A549 (cell line): ENCODE measurements around the gene RERE. TPM values are rescaled to one million over a fixed set of nuclear protein-coding genes. Genes with fewer than 3 reads are reported as not detected.

Experiments used
- ATAC-seq, 2 experiments: fragments of 200-7000 bp in 1 of 2; fragments of >200 bp in 1 of 2; cut with Nextera tagmentation in 1 of 2; cut with Tn5 transposase in 1 of 2; 3 replicates each; pipeline versions ENCODE4 v1.8.0 to v1.9.1; 2018 to 2020; ENCODE audit warnings: mild to moderate bottlenecking in 1 of 2, moderate library complexity in 1 of 2
- CTCF ChIA-PET: fragments of 300-600 bp; sonication (Branson Sonifier 250); formaldehyde crosslinking; extraction: SDS; loops from one replicate; lab custom pipeline; 2021; ENCODE audit warnings: antibody characterized with exemption, inconsistent platforms; lab: Yijun Ruan, JAX
- POLR2A ChIA-PET: fragments of 350-600 bp; formaldehyde crosslinking; extraction: SDS; loops from one replicate; lab custom pipeline; 2021; ENCODE audit warnings: antibody characterized with exemption, inconsistent platforms; lab: Yijun Ruan, JAX
- DNase-seq, 2 experiments: peaks; one replicate each; pipeline versions ENCODE4 v3.0.0 to v3.0.0-alpha.2; 2011 to 2016; ENCODE audit warnings: low read depth in 1 of 2, low spot score in 1 of 2
- FAIRE-seq: peaks from 2 replicates; lab custom pipeline; 2011; peaks lifted over from hg19 to GRCh38; lab: Jason Lieb, UNC
- H3K27ac ChIP-seq, 2 experiments: fragments of >200 bp; sonication (Bioruptor Twin); formaldehyde crosslinking; 3 replicates each; pipeline ENCODE4 v1.5.1; 2016 to 2017
- H3K4me1 ChIP-seq: fragments of >200 bp; sonication (Bioruptor Twin); formaldehyde crosslinking; 3 replicates; pipeline ENCODE4 v1.6.1; 2016
- H3K4me2 ChIP-seq: fragments of >200 bp; sonication (Bioruptor Twin); formaldehyde crosslinking; 3 replicates; pipeline ENCODE4 v1.6.1; 2016
- H3K4me3 ChIP-seq: fragments of >200 bp; sonication (Bioruptor Twin); formaldehyde crosslinking; 3 replicates; pipeline ENCODE4 v1.5.1; 2016
- H3K9me3 ChIP-seq: fragments of >200 bp; sonication (Bioruptor Twin); formaldehyde crosslinking; 3 replicates; pipeline ENCODE4 v1.6.1; 2016
- BHLHE40 ChIP-seq: IDR thresholded peaks from 2 replicates; pipeline ENCODE4 v1.6.1; 2012; ENCODE audit warnings: low read depth, low read length, inconsistent platforms
- CBX8 ChIP-seq: fragments of 200-600 bp; sonication (generic); IDR thresholded peaks from 2 replicates; pipeline ENCODE4 v1.6.1; 2016
- CHD2 ChIP-seq: fragments of 150-350 bp; IDR thresholded peaks from 2 replicates; pipeline ENCODE4 v1.6.1; 2014; ENCODE audit warnings: low read length; ENCODE audit not compliant: partially characterized antibody
- CTCF ChIP-seq: fragments of >200 bp; sonication (Bioruptor Twin); formaldehyde crosslinking; IDR thresholded peaks from 3 replicates; pipeline ENCODE4 v1.5.1; 2016
- EHMT2 ChIP-seq: fragments of 200-600 bp; sonication (generic); IDR thresholded peaks from 2 replicates; pipeline ENCODE4 v1.6.1; 2016; ENCODE audit warnings: antibody characterized with exemption, low read depth, mild to moderate bottlenecking, moderate library complexity
- ELK1 ChIP-seq: fragments of 150-350 bp; IDR thresholded peaks from 2 replicates; pipeline ENCODE4 v1.6.1; 2014; ENCODE audit warnings: low read depth, mild to moderate bottlenecking, low read length
- ESRRA ChIP-seq: fragments of 150-350 bp; IDR thresholded peaks from 2 replicates; pipeline ENCODE4 v1.6.1; 2014; ENCODE audit warnings: mild to moderate bottlenecking, low read length, borderline replicate concordance
- FOXS1 ChIP-seq: fragments of 250-450 bp; sonication (Bioruptor Pico); IDR thresholded peaks from 2 replicates; pipeline ENCODE4 v1.5.0; 2020; ENCODE audit warnings: mild to moderate bottlenecking, moderate library complexity
- HDAC2 ChIP-seq: fragments of 200-600 bp; sonication (generic); IDR thresholded peaks from 2 replicates; pipeline ENCODE4 v1.6.1; 2016
- HES2 ChIP-seq: fragments of >200 bp; sonication (Bioruptor Twin); formaldehyde crosslinking; IDR thresholded peaks from 2 replicates; pipeline ENCODE4 v1.6.1; 2016
- HMGXB4 ChIP-seq: fragments of 250-450 bp; sonication (Bioruptor Pico); IDR thresholded peaks from 2 replicates; pipeline ENCODE4 v1.5.0; 2021; ENCODE audit warnings: mild to moderate bottlenecking, moderate library complexity, borderline replicate concordance
- HOXB5 ChIP-seq: fragments of 250-450 bp; sonication (Bioruptor Pico); IDR thresholded peaks from 2 replicates; pipeline ENCODE4 v1.5.0; 2020; ENCODE audit warnings: mild to moderate bottlenecking, moderate library complexity
- JUN ChIP-seq, 2 experiments: fragments of >200 bp; sonication (Bioruptor Twin); formaldehyde crosslinking; IDR thresholded peaks; 2 replicates in 1 of 2; 3 replicates in 1 of 2; pipeline ENCODE4 v1.6.1; 2016 to 2017
- MAZ ChIP-seq: fragments of 150-350 bp; IDR thresholded peaks from 2 replicates; pipeline ENCODE4 v1.6.1; 2014; ENCODE audit warnings: antibody characterized with exemption, low read depth, low read length, borderline replicate concordance
- MYC ChIP-seq: IDR thresholded peaks from 2 replicates; pipeline ENCODE4 v1.6.1; 2012; ENCODE audit warnings: mild to moderate bottlenecking, inconsistent platforms, low read length, improper control_type of control experiment, borderline replicate concordance
- NR3C1 ChIP-seq: fragments of >200 bp; sonication (Bioruptor Twin); formaldehyde crosslinking; IDR thresholded peaks from 3 replicates; pipeline ENCODE4 v1.6.1; 2017
- POLR2A ChIP-seq: IDR thresholded peaks from 2 replicates; pipeline ENCODE4 v1.6.1; 2012; ENCODE audit warnings: mild to moderate bottlenecking, low read length
- POLR2AphosphoS2 ChIP-seq: conservative IDR thresholded peaks from 2 replicates; pipeline ENCODE4 v1.6.1; 2012; ENCODE audit warnings: low read length, improper control_type of control experiment, inconsistent platforms
- RAD21 ChIP-seq, 2 experiments: fragments of >200 bp in 1 of 2; sonication (Bioruptor Twin) in 1 of 2; formaldehyde crosslinking in 1 of 2; IDR thresholded peaks in 1 of 2; conservative IDR thresholded peaks in 1 of 2; 2 replicates in 1 of 2; 3 replicates in 1 of 2; pipeline ENCODE4 v1.6.1; 2012 to 2018; ENCODE audit warnings: inconsistent platforms in 1 of 2
- RCOR1 ChIP-seq: fragments of 150-350 bp; IDR thresholded peaks from 2 replicates; pipeline ENCODE4 v1.6.1; 2014; ENCODE audit warnings: antibody characterized with exemption, low read length, low read depth
- RFX5 ChIP-seq: fragments of 450-650 bp; IDR thresholded peaks from 2 replicates; pipeline ENCODE4 v1.7.1; 2014; ENCODE audit warnings: antibody characterized with exemption, mild to moderate bottlenecking, moderate library complexity
- RNF2 ChIP-seq: fragments of 200-600 bp; sonication (generic); IDR thresholded peaks from 2 replicates; pipeline ENCODE4 v1.6.1; 2016; ENCODE audit warnings: low read depth, mild to moderate bottlenecking, antibody characterized with exemption, moderate library complexity, borderline replicate concordance
- TFCP2L1 ChIP-seq: fragments of 250-450 bp; sonication (Bioruptor Pico); IDR thresholded peaks from 2 replicates; pipeline ENCODE4 v1.5.0; 2021; ENCODE audit warnings: mild to moderate bottlenecking
- TP53 ChIP-seq: fragments of 250-450 bp; sonication (Bioruptor Pico); IDR thresholded peaks from 2 replicates; pipeline ENCODE4 v1.5.0; 2021; ENCODE audit warnings: mild to moderate bottlenecking, moderate library complexity
- ZFP36 ChIP-seq: fragments of 450-650 bp; IDR thresholded peaks from 2 replicates; pipeline ENCODE4 v1.6.1; 2014; ENCODE audit warnings: borderline replicate concordance; ENCODE audit not compliant: partially characterized antibody
- WGBS: methylation state at CpG from one replicate; pipeline ENCODE4 v1.1.6; 2017; ENCODE audit errors: missing lambda C conversion rate; 5-methylcytosine and 5-hydroxymethylcytosine counted together
- polyA plus RNA-seq, 4 experiments: library from polyadenylated mRNA; depleted of rRNA in 3 of 4; stranded (reverse); fragments of >200 nt; fragmentation: RNase III in 1 of 4; extraction: RNeasy Plus Mini Kit Qiagen cat#74134 plus additional on column Dnase treatment in 1 of 4; gene quantifications; 2 replicates in 3 of 4; 3 replicates in 1 of 4; pipeline ENCODE4 v1.2.3, GENCODE V29; 2011 to 2017

Gene RERE
- polyA plus RNA-seq, 2 of the 4 experiments (the other 2 are of a cell fraction), result 12.6 to 28.6 TPM

GRCh38 chr1:8427493-8427892 lies 389.9 kb downstream of the RERE start:
- no peak for FAIRE-seq
- POLR2A ChIA-PET, result no interaction called here
- CTCF ChIA-PET, result interaction anchor here (0.6 to 0.8 kb wide), 2 partner anchors 41 to 47 kb away, joined by 3 read pairs; no protein-coding TSS in a partner anchor
- ATAC-seq, result no peak
- DNase-seq, result no peak
- no peak for TF ChIP-seq ZFP36
- no peak for TF ChIP-seq CBX8
- no peak for TF ChIP-seq HOXB5
- TF ChIP-seq JUN (IDR thresholded peaks at IDR 0.05), result no peak
- TF ChIP-seq BHLHE40, result no peak
- no peak for TF ChIP-seq ESRRA
- no peak for TF ChIP-seq EHMT2
- TF ChIP-seq TP53 (CRISPR knock-in tag), result no peak
- no peak for TF ChIP-seq POLR2A
- no peak for TF ChIP-seq NR3C1
- no peak for TF ChIP-seq CTCF
- TF ChIP-seq POLR2AphosphoS2, result no peak
- no peak for TF ChIP-seq TFCP2L1 (CRISPR knock-in tag)
- TF ChIP-seq CHD2, result no peak
- TF ChIP-seq RNF2, result no peak
- TF ChIP-seq MYC, result no peak
- TF ChIP-seq RFX5, result no peak
- Histone ChIP-seq H3K9me3 (no peaks in the 10 kb centered on the region), H3K4me1 (peaks cover 14% of the 10 kb centered on the region; the same call in 2 of the 3 replicates), H3K4me2 (no peak overlapping the region), H3K27ac (no peak overlapping the region), H3K4me3 (no peak overlapping the region)
- WGBS, result 90% methylated on average over 5 of the region's 5 CpGs

GRCh38 chr1:8426996-8427395 lies 390.4 kb downstream of the RERE start:
- ChIA-PET CTCF (interaction anchor here (0.8 kb wide), 1 partner anchor 42 kb away, joined by 3 read pairs; no protein-coding TSS in a partner anchor), POLR2A (no interaction called here)
- 93% methylated on average over 4 of the region's 4 CpGs for WGBS
- FAIRE-seq, result no peak
- Histone ChIP-seq H3K4me2 (no peak overlapping the region), H3K27ac (no peak overlapping the region), H3K9me3 (no peaks in the 10 kb centered on the region), H3K4me3 (no peak overlapping the region), H3K4me1 (peaks cover 19% of the 10 kb centered on the region; the same call in 2 of the 3 replicates)
- no peak for ATAC-seq
- TF ChIP-seq FOXS1 (CRISPR knock-in tag) (no peak), BHLHE40 (no peak)
- no peak for DNase-seq

- no peak for TF ChIP-seq NR3C1
- TF ChIP-seq HDAC2, result 0 out of 2 replicates have a peak, but pooled peaks have one; percentile 27
- no peak overlapping the region for H3K27ac ChIP-seq
- FAIRE-seq (no peak), ATAC-seq (no peak), DNase-seq (no peak)
- no peak overlapping the region for H3K4me2 ChIP-seq
- H3K4me3 ChIP-seq, result no peak overlapping the region
- WGBS, result 89% methylated on average over 3 of the region's 3 CpGs
- CTCF ChIA-PET, result interaction anchor here (0.7 kb wide), 1 partner anchor 219 kb away, joined by 3 read pairs; no protein-coding TSS in a partner anchor
- POLR2A ChIA-PET, result no interaction called here
- H3K4me1 ChIP-seq, result peaks cover 30% of the 10 kb centered on the region
- H3K9me3 ChIP-seq, result no peaks in the 10 kb centered on the region
Measured at GRCh38 chr1:8425781-8426161, 391.7 kb downstream of the RERE start.

GRCh38 chr1:8425150-8425780 lies 392.2 kb downstream of the RERE start:
- peaks cover 35% of the 10 kb centered on the region for H3K4me1 ChIP-seq
- no peak overlapping the region for H3K4me3 ChIP-seq
- 95% methylated on average over 9 of the region's 10 CpGs for WGBS
- no peak overlapping the region; a peak in 1 of 6 replicates for H3K27ac ChIP-seq
- H3K4me2 ChIP-seq, result no peak overlapping the region
- no peaks in the 10 kb centered on the region for H3K9me3 ChIP-seq
- POLR2A ChIA-PET, result no interaction called here
- CTCF ChIA-PET, result interaction anchor here (1.4 kb wide), 1 partner anchor 16 kb away, joined by 3 read pairs; no protein-coding TSS in a partner anchor
- no peak for DNase-seq
- ATAC-seq, result no peak
- no peak for FAIRE-seq
- TF ChIP-seq BHLHE40 (no peak), MAZ (no peak), HMGXB4 (CRISPR knock-in tag) (no peak), HES2 (no peak), POLR2A (no peak), RAD21 (conservative IDR thresholded peaks at IDR 0.05 in 1 of 2, IDR thresholded peaks at IDR 0.05 in 1 of 2) (no peak), RCOR1 (no peak), ELK1 (no peak), RNF2 (no peak), TP53 (CRISPR knock-in tag) (no peak), EHMT2 (no peak), MYC (no peak)
